22Rv1 (cell line): ENCODE data around the gene PEX10.

ENCODE experiments used
- H3K27ac ChIP-seq: fragments of 450-650 bp; 2 replicates; pipeline ENCODE4 v1.5.1; 2017
- CTCF ChIP-seq: fragments of 450-650 bp; IDR thresholded peaks from 2 replicates; pipeline ENCODE4 v1.5.1; 2017; ENCODE audit warnings: mild to moderate bottlenecking
- ZFX ChIP-seq: fragments of 450-650 bp; IDR thresholded peaks from 2 replicates; pipeline ENCODE4 v1.6.1; 2017; ENCODE audit warnings: antibody characterized with exemption, borderline replicate concordance

The PEX10 gene

GRCh38 chr1:2374252-2375155 lies 37.9 kb downstream of the PEX10 start:
- H3K27ac ChIP-seq, result no peak overlapping the region

GRCh38 chr1:2373551-2374251 lies 38.7 kb downstream of the PEX10 start:
- no peak overlapping the region for H3K27ac ChIP-seq

More at GRCh38 chr1:2374252-2375155, 37.9 kb downstream of the PEX10 start:
- no peak for TF ChIP-seq CTCF
- no peak for TF ChIP-seq ZFX

GRCh38 chr1:2372551-2373490 lies 39.5 kb downstream of the PEX10 start:
- H3K27ac ChIP-seq, result no peak overlapping the region
- TF ChIP-seq ZFX (no peak), CTCF (no peak)

More at GRCh38 chr1:2373551-2374251, 38.7 kb downstream of the PEX10 start:
- TF ChIP-seq ZFX, result no peak
- no peak for TF ChIP-seq CTCF

GRCh38 chr1:2368053-2368744 lies 44.2 kb downstream of the PEX10 start:
- TF ChIP-seq CTCF (no peak), ZFX (no peak)

GRCh38 chr1:2363847-2364513 lies 48.4 kb downstream of the PEX10 start:
- no peak overlapping the region for H3K27ac ChIP-seq
- TF ChIP-seq ZFX (no peak), CTCF (no peak)

More at GRCh38 chr1:2368053-2368744, 44.2 kb downstream of the PEX10 start:
- no peak overlapping the region for H3K27ac ChIP-seq
